Activated T-cell treated with anti-CD3 and anti-CD28 coated beads, Interleukin-2, amount 50 U/mL, for 4 hours (primary cell): Measurements from ENCODE around the gene RELB. TPM values are rescaled to one million over a fixed set of nuclear protein-coding genes. Genes with fewer than 3 reads are reported as not detected.

Experiments used
- ATAC-seq, 2 donors: fragments of 200-7000 bp; cut with Tn5 transposase; one replicate each; pipeline ENCODE4 v1.10.0; 2021
- DNase-seq: peaks from one replicate; pipeline ENCODE4 v3.0.0-alpha.2; 2020
- H3K27me3 Mint-ChIP-seq: one replicate; pipeline ENCODE4 v1.8.0; 2021; ENCODE audit warnings: low read depth, mixed read lengths
- H3K36me3 Mint-ChIP-seq: one replicate; pipeline ENCODE4 v1.8.0; 2022; ENCODE audit warnings: mixed read lengths; ENCODE audit not compliant: insufficient read depth
- H3K4me1 Mint-ChIP-seq: one replicate; pipeline ENCODE4 v1.8.0; 2021; ENCODE audit warnings: low read depth, mixed read lengths
- H3K4me3 Mint-ChIP-seq: one replicate; pipeline ENCODE4 v1.8.0; 2021; ENCODE audit warnings: mild to moderate bottlenecking, moderate library complexity, mixed read lengths
- H3K9me3 Mint-ChIP-seq: one replicate; pipeline ENCODE4 v1.8.0; 2021; ENCODE audit warnings: mixed read lengths
- total RNA-seq, 3 donors: library from RNA; stranded (reverse); gene quantifications; one replicate each; pipeline ENCODE4 v1.2.1, GENCODE V29; 2021

RELB gene
- total RNA-seq, 3 donors from 2014 or later = 128 to 137 (median 129) TPM

- DNase-seq = no peak
- Mint-ChIP-seq H3K4me1 (peaks cover 43% of the 10 kb centered on the region), H3K36me3 (peaks cover 24% of the 10 kb centered on the region), H3K9me3 (no peaks in the 10 kb centered on the region), H3K27me3 (no peaks in the 10 kb centered on the region), H3K4me3 (peak overlapping the region; percentile 60)
- ATAC-seq = no peak
These were observed 46.0 kb downstream of the RELB start for GRCh38 chr19:45047188-45047797.

GRCh38 chr19:45049073-45049736, 47.9 kb downstream of the RELB start:
- H3K4me3 Mint-ChIP-seq = no peak overlapping the region
- peaks cover 43% of the 10 kb centered on the region for H3K4me1 Mint-ChIP-seq
- ATAC-seq (no peak), DNase-seq (no peak)
- peaks cover 26% of the 10 kb centered on the region for H3K36me3 Mint-ChIP-seq
- no peaks in the 10 kb centered on the region for H3K9me3 Mint-ChIP-seq
- no peaks in the 10 kb centered on the region for H3K27me3 Mint-ChIP-seq

DNA sequence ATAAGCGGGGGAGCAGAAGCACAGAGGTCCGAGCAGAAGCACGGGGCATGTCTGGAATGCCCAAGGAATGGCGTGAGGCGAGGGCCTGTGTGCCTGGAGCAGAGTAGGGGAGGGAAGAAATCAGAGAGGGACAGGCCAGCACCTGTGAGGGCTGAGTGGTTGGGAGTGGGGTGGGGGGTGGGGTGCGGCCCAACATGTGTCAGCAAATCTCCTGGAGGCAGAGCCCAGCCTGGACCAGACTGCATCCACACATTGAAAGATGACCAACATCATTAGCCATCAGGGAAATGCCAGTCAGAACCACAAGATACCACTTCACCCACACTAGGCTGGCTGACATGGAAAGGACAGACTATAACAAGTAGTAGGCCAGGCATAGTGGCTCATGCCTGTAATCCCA, 48.8 kb downstream of the RELB start:
- Mint-ChIP-seq H3K4me3 (no peak overlapping the region), H3K9me3 (no peaks in the 10 kb centered on the region), H3K27me3 (no peaks in the 10 kb centered on the region), H3K36me3 (peaks cover 29% of the 10 kb centered on the region), H3K4me1 (peaks cover 41% of the 10 kb centered on the region)
- DNase-seq (no peak), ATAC-seq (no peak)

DNA sequence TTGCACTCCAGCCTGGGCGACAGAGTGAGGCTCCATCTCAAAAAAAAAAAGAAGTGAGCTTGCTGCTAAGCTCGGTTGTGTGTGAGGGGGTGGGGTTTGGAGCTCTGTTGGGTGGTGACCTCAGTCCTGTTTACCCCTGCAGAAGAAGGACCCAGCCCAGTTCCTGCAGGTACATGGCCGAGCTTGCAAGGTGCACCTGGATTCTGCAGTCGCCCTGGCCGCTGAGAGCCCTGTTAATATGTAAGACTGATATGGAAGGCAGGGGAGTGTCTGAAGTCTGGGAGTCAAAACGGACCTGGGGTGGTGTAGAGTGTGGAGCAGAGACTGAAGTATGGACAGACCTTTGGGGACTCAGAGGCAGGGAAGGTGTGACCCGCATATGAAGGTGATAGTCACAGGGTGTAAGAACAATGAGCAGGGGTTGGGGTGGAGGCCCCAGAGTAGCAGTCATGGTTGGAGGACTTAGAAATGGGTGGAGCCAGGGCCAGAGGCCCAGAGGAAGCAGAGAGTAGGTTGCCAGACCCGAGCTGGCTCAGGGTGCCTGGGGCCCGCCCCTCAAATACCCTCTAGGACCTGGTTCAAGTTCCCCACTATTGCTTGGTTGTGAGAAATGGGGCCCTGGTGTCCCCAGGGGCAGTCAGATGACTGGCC, 50.8 kb downstream of the RELB start:
- no peak for DNase-seq
- no peak overlapping the region for H3K4me3 Mint-ChIP-seq
- ATAC-seq = no peak
- no peaks in the 10 kb centered on the region for H3K27me3 Mint-ChIP-seq
- peaks cover 21% of the 10 kb centered on the region for H3K4me1 Mint-ChIP-seq
- H3K9me3 Mint-ChIP-seq = no peaks in the 10 kb centered on the region
- H3K36me3 Mint-ChIP-seq = peaks cover 25% of the 10 kb centered on the region

GRCh38 chr19:45056831-45057230, 55.6 kb downstream of the RELB start:
- Mint-ChIP-seq H3K4me1 (peaks cover 9% of the 10 kb centered on the region), H3K36me3 (peaks cover 44% of the 10 kb centered on the region), H3K27me3 (no peaks in the 10 kb centered on the region), H3K4me3 (no peak overlapping the region), H3K9me3 (no peaks in the 10 kb centered on the region)
- DNase-seq (no peak), ATAC-seq (no peak)

DNA sequence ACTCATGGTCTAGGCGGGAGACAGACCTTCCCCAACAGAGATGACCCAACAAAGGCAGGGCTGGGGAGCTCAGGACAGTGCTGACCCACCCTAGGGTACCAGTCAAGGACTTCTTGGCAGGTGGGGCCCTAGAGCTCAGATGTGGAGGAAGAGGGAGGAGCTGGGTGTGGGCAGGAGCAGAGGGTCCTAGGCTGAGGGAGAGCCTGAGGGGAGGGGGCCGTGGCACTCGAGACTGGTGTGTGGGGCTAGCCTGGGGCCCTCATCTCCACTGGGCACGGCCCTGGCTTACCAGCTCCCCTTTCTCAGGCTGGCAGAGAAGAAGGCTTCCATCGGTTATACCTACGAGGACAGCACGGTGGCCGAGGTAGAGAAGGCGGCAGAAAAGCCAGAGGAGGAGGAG, 56.2 kb downstream of the RELB start:
- Mint-ChIP-seq H3K4me3 (no peak overlapping the region), H3K9me3 (no peaks in the 10 kb centered on the region), H3K27me3 (no peaks in the 10 kb centered on the region), H3K36me3 (peaks cover 41% of the 10 kb centered on the region), H3K4me1 (peaks cover 8% of the 10 kb centered on the region)
- ATAC-seq (no peak), DNase-seq (no peak)

DNA sequence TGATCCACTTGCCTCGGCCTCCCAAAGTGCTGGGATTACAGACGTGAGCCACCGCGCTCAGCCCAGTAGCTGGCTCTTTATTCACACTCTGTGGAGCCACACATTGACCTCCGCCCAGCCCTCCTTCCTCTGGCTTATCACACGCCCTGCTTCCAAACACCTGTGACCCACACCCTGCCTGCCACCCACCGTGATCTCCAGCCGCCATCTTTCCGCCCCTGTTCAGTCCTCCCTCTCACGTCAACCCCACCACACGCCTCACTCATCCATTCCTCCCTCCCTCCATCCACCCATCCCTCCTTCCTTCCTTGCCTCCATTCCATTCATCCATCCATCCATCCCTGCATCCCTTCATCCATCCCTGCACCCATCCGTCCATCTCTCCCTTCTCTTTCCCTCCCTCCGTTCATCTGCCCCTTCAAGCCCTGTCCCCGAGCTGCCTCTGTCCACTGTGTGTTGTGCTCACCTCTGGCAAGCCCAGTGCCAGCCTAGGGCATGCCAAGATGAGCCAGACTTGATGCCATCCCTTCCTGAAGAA, 57.4 kb downstream of the RELB start:
- H3K27me3 Mint-ChIP-seq = no peaks in the 10 kb centered on the region
- H3K36me3 Mint-ChIP-seq = peaks cover 44% of the 10 kb centered on the region
- H3K9me3 Mint-ChIP-seq = no peaks in the 10 kb centered on the region
- no peak for ATAC-seq
- H3K4me3 Mint-ChIP-seq = no peak overlapping the region
- no peak for DNase-seq
- H3K4me1 Mint-ChIP-seq = peaks cover 8% of the 10 kb centered on the region

DNA sequence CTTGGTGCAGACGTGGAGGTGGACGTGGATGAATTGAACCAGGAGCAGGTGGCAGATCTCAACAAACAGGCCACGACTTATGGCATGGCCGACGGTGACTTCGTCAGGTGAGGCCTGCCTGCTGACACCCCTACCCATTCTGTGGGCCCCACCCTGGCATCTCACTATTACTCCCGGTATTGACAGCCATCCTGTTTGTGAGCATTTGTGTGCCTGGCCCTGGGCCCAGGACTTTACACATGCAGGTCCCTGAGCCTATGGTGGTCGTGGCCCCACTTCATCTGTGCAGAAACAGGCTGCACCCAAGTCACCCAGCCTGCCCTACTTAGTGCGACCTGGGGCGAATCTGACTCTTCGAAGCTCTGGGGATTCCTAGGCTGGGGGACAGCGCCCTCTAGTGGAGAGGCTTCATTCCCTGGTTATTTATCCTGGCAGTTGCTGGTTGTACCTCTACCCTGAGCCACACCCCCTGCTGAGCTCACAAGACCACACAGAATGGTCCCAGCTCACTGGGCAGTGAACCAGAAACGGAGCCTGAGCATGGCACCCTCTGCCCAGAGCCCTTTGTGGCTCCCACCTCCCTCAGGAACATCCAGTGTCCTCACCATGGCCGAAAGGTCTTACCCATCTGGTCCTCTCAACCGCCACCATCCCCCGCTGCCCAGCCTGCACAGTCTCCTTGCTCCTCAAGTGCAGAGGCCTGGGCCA, 58.1 kb downstream of the RELB start:
- Mint-ChIP-seq H3K36me3 (peaks cover 42% of the 10 kb centered on the region), H3K4me3 (no peak overlapping the region), H3K27me3 (no peaks in the 10 kb centered on the region), H3K4me1 (peaks cover 8% of the 10 kb centered on the region), H3K9me3 (no peaks in the 10 kb centered on the region)
- ATAC-seq (peak; percentile 90 to 95), DNase-seq (peak; percentile 85)

DNA sequence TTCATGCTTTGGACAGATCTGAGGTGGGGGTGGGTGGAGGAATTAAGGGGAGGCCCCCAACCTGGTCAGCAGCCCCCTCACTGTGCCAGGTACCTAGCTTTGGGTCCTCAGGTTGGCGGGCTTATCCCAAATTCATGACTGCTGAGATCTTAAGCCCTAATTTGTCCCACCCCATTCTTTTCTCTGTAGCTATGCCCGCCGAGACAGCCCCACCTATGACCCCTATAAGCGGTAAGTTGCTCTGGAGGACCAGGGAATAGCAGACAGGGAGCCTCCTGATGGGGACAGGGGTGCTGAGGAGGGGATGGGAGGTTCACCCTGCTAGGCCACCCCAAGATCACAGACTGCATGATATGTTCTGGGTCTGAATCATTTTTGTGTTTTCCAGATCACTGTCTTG, 60.7 kb downstream of the RELB start:
- no peaks in the 10 kb centered on the region for H3K27me3 Mint-ChIP-seq
- DNase-seq (no peak), ATAC-seq (no peak)
- no peak overlapping the region for H3K4me3 Mint-ChIP-seq
- H3K4me1 Mint-ChIP-seq = peaks cover 8% of the 10 kb centered on the region
- peaks cover 37% of the 10 kb centered on the region for H3K36me3 Mint-ChIP-seq
- no peaks in the 10 kb centered on the region for H3K9me3 Mint-ChIP-seq

DNA sequence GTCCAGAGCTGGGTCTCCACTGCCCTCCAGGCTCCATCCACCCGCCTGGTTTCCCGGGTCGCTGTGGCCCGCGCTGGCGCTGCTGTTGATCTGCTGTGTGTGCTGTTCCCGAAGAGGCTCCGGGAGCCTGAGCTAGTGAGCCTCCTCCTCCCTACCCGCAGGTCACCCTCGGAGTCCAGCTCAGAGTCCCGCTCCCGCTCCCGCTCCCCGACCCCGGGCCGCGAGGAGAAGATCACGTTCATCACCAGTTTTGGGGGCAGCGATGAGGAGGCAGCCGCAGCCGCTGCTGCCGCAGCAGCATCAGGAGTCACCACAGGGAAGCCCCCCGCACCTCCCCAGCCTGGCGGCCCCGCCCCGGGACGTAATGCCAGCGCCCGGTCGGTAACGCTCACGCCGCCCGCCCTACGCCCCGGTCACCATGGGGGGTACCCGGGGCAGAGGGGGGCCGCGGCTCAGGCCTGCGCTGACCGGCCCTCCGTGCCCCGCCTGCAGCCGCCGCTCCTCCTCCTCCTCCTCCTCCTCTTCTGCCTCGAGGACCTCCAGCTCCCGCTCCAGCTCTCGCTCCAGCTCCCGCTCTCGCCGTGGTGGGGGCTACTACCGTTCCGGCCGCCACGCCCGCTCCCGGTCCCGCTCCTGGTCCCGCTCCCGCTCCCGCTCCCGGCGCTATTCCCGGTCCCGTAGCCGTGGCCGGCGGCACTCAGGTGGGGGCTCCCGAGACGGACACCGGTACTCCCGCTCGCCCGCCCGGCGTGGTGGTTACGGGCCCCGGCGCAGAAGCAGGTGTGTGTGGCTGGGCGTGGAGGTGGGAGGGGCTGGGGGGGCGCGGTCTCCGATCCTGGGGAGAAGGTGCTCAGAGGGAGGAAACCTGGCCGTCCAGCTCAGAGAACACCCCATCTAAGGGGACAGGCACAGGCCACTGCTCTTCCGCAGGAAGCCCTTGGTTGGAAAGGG, 62.9 kb downstream of the RELB start:
- Mint-ChIP-seq H3K36me3 (peaks cover 26% of the 10 kb centered on the region), H3K9me3 (no peaks in the 10 kb centered on the region), H3K4me3 (no peak overlapping the region), H3K27me3 (no peaks in the 10 kb centered on the region), H3K4me1 (peaks cover 4% of the 10 kb centered on the region)
- DNase-seq = no peak
- no peak for ATAC-seq

DNA sequence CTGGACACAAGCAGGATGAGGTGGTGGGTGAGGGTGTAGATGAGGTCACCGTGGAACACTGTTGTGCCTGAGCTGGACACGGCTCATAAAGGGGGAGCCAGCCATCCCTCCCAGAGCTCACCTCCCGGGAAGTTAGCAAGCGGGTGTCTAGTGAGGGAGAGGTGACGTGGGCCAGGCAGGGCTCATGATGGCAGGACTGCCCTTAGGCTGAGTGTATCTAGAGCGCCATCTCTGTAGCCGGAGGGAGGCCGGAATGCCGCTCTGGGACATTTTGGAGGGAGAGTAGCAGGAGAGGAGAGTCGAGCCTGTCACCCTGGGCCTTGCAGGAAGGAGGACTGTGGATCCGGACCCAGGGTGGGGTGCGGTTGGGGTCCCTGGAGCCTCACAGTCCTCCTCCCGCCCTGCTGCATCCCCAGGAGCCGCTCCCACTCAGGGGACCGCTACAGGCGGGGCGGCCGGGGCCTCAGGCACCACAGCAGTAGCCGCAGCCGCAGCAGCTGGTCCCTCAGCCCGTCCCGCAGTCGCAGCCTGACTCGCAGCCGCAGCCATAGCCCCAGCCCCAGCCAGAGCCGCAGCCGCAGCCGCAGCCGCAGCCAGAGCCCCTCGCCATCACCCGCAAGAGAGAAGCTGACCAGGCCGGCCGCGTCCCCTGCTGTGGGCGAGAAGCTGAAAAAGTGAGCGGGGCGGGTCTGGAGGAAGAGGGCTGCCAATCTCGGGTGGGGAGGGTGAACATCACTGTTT, 65.8 kb downstream of the RELB start:
- Mint-ChIP-seq H3K36me3 (peaks cover 12% of the 10 kb centered on the region), H3K4me3 (no peak overlapping the region), H3K27me3 (no peaks in the 10 kb centered on the region), H3K4me1 (no peaks in the 10 kb centered on the region), H3K9me3 (no peaks in the 10 kb centered on the region)
- DNase-seq (no peak), ATAC-seq (no peak)

- Mint-ChIP-seq H3K4me1 (no peaks in the 10 kb centered on the region), H3K4me3 (no peak overlapping the region), H3K36me3 (peaks cover 8% of the 10 kb centered on the region), H3K9me3 (no peaks in the 10 kb centered on the region), H3K27me3 (no peaks in the 10 kb centered on the region)
- ATAC-seq (no peak), DNase-seq (no peak)
These were observed 66.8 kb downstream of the RELB start for GRCh38 chr19:45068041-45068440.

DNA sequence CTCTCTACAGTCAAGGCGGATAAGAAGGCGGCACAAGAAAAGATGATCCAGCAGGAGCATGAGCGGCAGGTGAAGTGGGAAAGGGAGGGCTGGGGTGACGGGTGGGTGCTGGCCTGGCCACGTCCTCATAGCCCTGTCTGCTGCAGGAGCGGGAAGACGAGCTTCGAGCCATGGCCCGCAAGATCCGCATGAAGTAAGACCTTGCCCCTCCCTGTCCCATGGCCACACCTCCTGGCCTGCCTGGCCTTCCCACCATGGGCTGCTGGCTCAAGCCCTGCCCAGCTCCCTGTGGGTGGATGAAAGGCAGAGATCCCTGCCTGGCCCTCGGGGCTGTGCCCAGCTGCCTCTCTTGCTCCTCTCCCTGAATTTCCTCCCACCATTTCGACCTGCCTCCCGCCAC, 67.8 kb downstream of the RELB start:
- H3K27me3 Mint-ChIP-seq = no peaks in the 10 kb centered on the region
- no peak overlapping the region for H3K4me3 Mint-ChIP-seq
- ATAC-seq (no peak), DNase-seq (no peak)
- H3K4me1 Mint-ChIP-seq = no peaks in the 10 kb centered on the region
- no peaks in the 10 kb centered on the region for H3K9me3 Mint-ChIP-seq
- peaks cover 8% of the 10 kb centered on the region for H3K36me3 Mint-ChIP-seq
